ENCODE measurements around the gene NEURL4. TPM values are rescaled to one million over a fixed set of nuclear protein-coding genes. Genes with fewer than 3 reads are reported as not detected.
A peak's percentile ranks its signal among the peaks of the same experiment; 100 is the strongest.

NEURL4 gene
- total and polyA plus RNA-seq, 4 experiments from 2014 or later, result 0.97 to 81.6 (median 38.1) TPM

GRCh38 chr17:7330638-7331015 lies 1.5 kb upstream of the NEURL4 start:
- POLR2A ChIA-PET (ENCODE audit: partially characterized antibody), result interaction anchor here (1.7 to 3.5 kb wide), 9 partner anchors 9 to 356 kb away, joined by 8 to 71 read pairs (median 14); partner anchors contain the start of genes GPS2, PLSCR3, TMEM102 and TMEM256
- Histone ChIP-seq H3K27ac (ENCODE audit: low read depth, low read length) (peak overlapping the region; percentile 82), H3K4me1 (ENCODE audit: insufficient read depth, low read length) (peaks cover 58% of the 10 kb centered on the region), H3K9me3 (ENCODE audit: control insufficient read depth in 1 of 2, low read length in 2 of 2) (no peaks in the 10 kb centered on the region), H3K36me3 (ENCODE audit: insufficient read depth, low read length) (no peaks in the 10 kb centered on the region), H3K4me3 (ENCODE audit: low read length in 2 of 2) (peak overlapping the region; percentile 94 to 99), H3K27me3 (ENCODE audit: insufficient read depth, low read length) (no peaks in the 10 kb centered on the region)
- no peaks in the 10 kb centered on the region for H3K27me3 Mint-ChIP-seq
- intact Hi-C loops (cut with micrococcal nuclease), result no loop called here
- H3K27ac Mint-ChIP-seq, result peak overlapping the region in 4 of 7 donors; percentile 60 to 99 (median 96)
- peaks cover 0 to 4% (median 0%) of the 10 kb centered on the region in 8 donors for H3K9me3 Mint-ChIP-seq
- peaks cover 37 to 70% (median 51%) of the 10 kb centered on the region in 4 donors for H3K4me1 Mint-ChIP-seq
- peaks cover 0 to 8% of the 10 kb centered on the region in 2 donors for H3K36me3 Mint-ChIP-seq
- peak overlapping the region in 6 of 8 donors; percentile 9 to 98 (median 98) for H3K4me3 Mint-ChIP-seq
- CTCF ChIA-PET (ENCODE audit: partially characterized antibody), result interaction anchor here (1.1 kb wide), 1 partner anchor 10 kb away, joined by 3 read pairs; no protein-coding TSS in a partner anchor
- no peak for DNase-seq

- intact Hi-C loops (cut with micrococcal nuclease), result loop anchor here (1.0 to 2.0 kb wide), 7 partner anchors 7 to 154 kb away; partner anchors contain the start of genes EIF5A, GPS2, POLR2A and TMEM256
- H3K27me3 ChIP-seq (ENCODE audit: insufficient read depth, low read length), result no peaks in the 10 kb centered on the region
- DNase-seq, result peak in 4 of 5 donors; percentile 81 to 86 (median 85)
- Mint-ChIP-seq H3K4me1 (peaks cover 32 to 65% (median 46%) of the 10 kb centered on the region in 4 donors), H3K27ac (peak overlapping the region; percentile 93 to 99 (median 98)), H3K4me3 (peak overlapping the region; percentile 97 to 98 (median 98)), H3K36me3 (peaks cover 0 to 8% of the 10 kb centered on the region in 2 donors), H3K9me3 (peaks cover 0 to 4% (median 0%) of the 10 kb centered on the region in 8 donors), H3K27me3 (no peaks in the 10 kb centered on the region)
- no peaks in the 10 kb centered on the region for H3K36me3 ChIP-seq (ENCODE audit: insufficient read depth, low read length)
- ChIA-PET POLR2A (ENCODE audit: partially characterized antibody) (interaction anchor here (0.6 to 3.5 kb wide), 32 partner anchors 9 to 527 kb away, joined by 3 to 71 read pairs (median 6); partner anchors contain the start of genes ACADVL, CD68, CTDNEP1 and DVL2), CTCF (ENCODE audit: partially characterized antibody) (interaction anchor here (0.7 to 1.5 kb wide), 12 partner anchors 10 to 357 kb away, joined by 3 to 15 read pairs (median 4); partner anchors contain the start of gene TP53)
- peak overlapping the region; percentile 82 for H3K27ac ChIP-seq (ENCODE audit: low read depth, low read length)
- peak overlapping the region; percentile 94 to 99 for H3K4me3 ChIP-seq (ENCODE audit: low read length in 2 of 2)
- H3K4me1 ChIP-seq (ENCODE audit: insufficient read depth, low read length), result peaks cover 52% of the 10 kb centered on the region
- no peaks in the 10 kb centered on the region for H3K9me3 ChIP-seq (ENCODE audit: control insufficient read depth in 1 of 2, low read length in 2 of 2)
These were observed 982 bp upstream of the NEURL4 start for GRCh38 chr17:7329997-7330637.

- H3K9me3 ChIP-seq (ENCODE audit: control insufficient read depth in 1 of 2, low read length in 2 of 2), result no peaks in the 10 kb centered on the region
- peaks cover 49% of the 10 kb centered on the region for H3K4me1 ChIP-seq (ENCODE audit: insufficient read depth, low read length)
- ChIA-PET CTCF (ENCODE audit: partially characterized antibody) (interaction anchor here (0.7 to 1.5 kb wide), 12 partner anchors 10 to 358 kb away, joined by 3 to 15 read pairs (median 4); partner anchors contain the start of gene TP53), POLR2A (ENCODE audit: partially characterized antibody) (interaction anchor here (0.6 to 3.5 kb wide), 32 partner anchors 8 to 528 kb away, joined by 3 to 71 read pairs (median 6); partner anchors contain the start of genes ACADVL, CD68, CTDNEP1 and DVL2)
- Mint-ChIP-seq H3K27me3 (no peaks in the 10 kb centered on the region), H3K36me3 (peaks cover 0 to 9% of the 10 kb centered on the region in 2 donors), H3K4me1 (peaks cover 32 to 58% (median 42%) of the 10 kb centered on the region in 4 donors), H3K27ac (peak overlapping the region; percentile 93 to 99 (median 98)), H3K9me3 (peaks cover 0 to 4% (median 0%) of the 10 kb centered on the region in 8 donors), H3K4me3 (peak overlapping the region; percentile 97 to 98 (median 98))
- H3K4me3 ChIP-seq (ENCODE audit: low read length in 2 of 2), result peak overlapping the region; percentile 94 to 99
- no peaks in the 10 kb centered on the region for H3K36me3 ChIP-seq (ENCODE audit: insufficient read depth, low read length)
- H3K27ac ChIP-seq (ENCODE audit: low read depth, low read length), result peak overlapping the region; percentile 82
- intact Hi-C loops (cut with micrococcal nuclease), result loop anchor here (1.0 to 2.0 kb wide), 7 partner anchors 8 to 155 kb away; partner anchors contain the start of genes EIF5A, GPS2, POLR2A and TMEM256
- no peaks in the 10 kb centered on the region for H3K27me3 ChIP-seq (ENCODE audit: insufficient read depth, low read length)
- DNase-seq, result peak; percentile 97 to 99 (median 97)
These were observed 350 bp upstream of the NEURL4 start for GRCh38 chr17:7329374-7329996.

- Mint-ChIP-seq H3K4me1 (peaks cover 30 to 59% (median 41%) of the 10 kb centered on the region in 4 donors), H3K9me3 (peaks cover 0 to 4% (median 0%) of the 10 kb centered on the region in 8 donors), H3K4me3 (peak overlapping the region; percentile 41 to 98 (median 79)), H3K27ac (peak overlapping the region; percentile 60 to 93 (median 80)), H3K36me3 (peaks cover 0 to 19% of the 10 kb centered on the region in 2 donors), H3K27me3 (no peaks in the 10 kb centered on the region)
- ChIA-PET POLR2A (ENCODE audit: partially characterized antibody) (interaction anchor here (1.0 to 6.8 kb wide), 5 partner anchors 9 to 19 kb away, joined by 4 to 71 read pairs (median 44); partner anchors contain the start of genes ACAP1 and GPS2), CTCF (ENCODE audit: partially characterized antibody) (interaction anchor here (1.7 to 6.5 kb wide), 3 partner anchors 8 to 21 kb away, joined by 6 to 115 read pairs (median 31); partner anchors contain the start of gene ACAP1)
- no peak overlapping the region for H3K4me3 ChIP-seq (ENCODE audit: low read length in 2 of 2)
- no peak for DNase-seq
- H3K27me3 ChIP-seq (ENCODE audit: insufficient read depth, low read length), result no peaks in the 10 kb centered on the region
- no peaks in the 10 kb centered on the region for H3K9me3 ChIP-seq (ENCODE audit: control insufficient read depth in 1 of 2, low read length in 2 of 2)
- H3K27ac ChIP-seq (ENCODE audit: low read depth, low read length), result no peak overlapping the region
- intact Hi-C loops (cut with micrococcal nuclease), result loop anchor here (2.0 kb wide), 1 partner anchor 23 kb away; no protein-coding TSS in a partner anchor
- peaks cover 8% of the 10 kb centered on the region for H3K36me3 ChIP-seq (ENCODE audit: insufficient read depth, low read length)
- peaks cover 43% of the 10 kb centered on the region for H3K4me1 ChIP-seq (ENCODE audit: insufficient read depth, low read length)
These were observed 1.1 kb downstream of the NEURL4 start for GRCh38 chr17:7328009-7328408.

- Histone ChIP-seq H3K9me3 (ENCODE audit: control insufficient read depth in 1 of 2, low read length in 2 of 2) (no peaks in the 10 kb centered on the region), H3K4me3 (ENCODE audit: low read length in 2 of 2) (no peak overlapping the region), H3K27me3 (ENCODE audit: insufficient read depth, low read length) (no peaks in the 10 kb centered on the region), H3K27ac (ENCODE audit: low read depth, low read length) (no peak overlapping the region), H3K4me1 (ENCODE audit: insufficient read depth, low read length) (peaks cover 39% of the 10 kb centered on the region), H3K36me3 (ENCODE audit: insufficient read depth, low read length) (peaks cover 13% of the 10 kb centered on the region)
- intact Hi-C loops (cut with micrococcal nuclease), result no loop called here
- ChIA-PET POLR2A (ENCODE audit: partially characterized antibody) (interaction anchor here (1.1 to 6.8 kb wide), 2 partner anchors 10 to 18 kb away, joined by 4 to 61 read pairs; partner anchors contain the start of gene ACAP1), CTCF (ENCODE audit: partially characterized antibody) (interaction anchor here (1.7 to 6.5 kb wide), 3 partner anchors 9 to 22 kb away, joined by 6 to 115 read pairs (median 31); partner anchors contain the start of gene ACAP1)
- peaks cover 0 to 4% (median 0%) of the 10 kb centered on the region in 8 donors for H3K9me3 Mint-ChIP-seq
- no peaks in the 10 kb centered on the region for H3K27me3 Mint-ChIP-seq
- H3K4me1 Mint-ChIP-seq, result peaks cover 26 to 54% (median 36%) of the 10 kb centered on the region in 4 donors
- H3K4me3 Mint-ChIP-seq, result peak overlapping the region in 4 of 8 donors; percentile 42 to 98 (median 54)
- DNase-seq, result no peak
- H3K27ac Mint-ChIP-seq, result peak overlapping the region in 2 of 7 donors; percentile 76 to 93
- H3K36me3 Mint-ChIP-seq, result peaks cover 0 to 19% of the 10 kb centered on the region in 2 donors
These were observed 1.6 kb downstream of the NEURL4 start for GRCh38 chr17:7327501-7327900.

- no peak for DNase-seq
- intact Hi-C loops (cut with micrococcal nuclease), result no loop called here
- peaks cover 15% of the 10 kb centered on the region for H3K36me3 ChIP-seq (ENCODE audit: insufficient read depth, low read length)
- ChIA-PET POLR2A (ENCODE audit: partially characterized antibody) (interaction anchor here (1.1 to 6.8 kb wide), 3 partner anchors 11 to 17 kb away, joined by 4 to 61 read pairs (median 6); partner anchors contain the start of genes ACAP1 and GPS2), CTCF (ENCODE audit: partially characterized antibody) (interaction anchor here (0.9 to 6.5 kb wide), 4 partner anchors 9 to 29 kb away, joined by 3 to 115 read pairs (median 18); partner anchors contain the start of gene ACAP1)
- Mint-ChIP-seq H3K27ac (peak overlapping the region in 1 of 7 donors; percentile 93), H3K4me1 (peaks cover 22 to 49% (median 32%) of the 10 kb centered on the region in 4 donors), H3K4me3 (no peak overlapping the region), H3K36me3 (peaks cover 0 to 22% of the 10 kb centered on the region in 2 donors), H3K9me3 (peaks cover 0 to 4% (median 0%) of the 10 kb centered on the region in 8 donors), H3K27me3 (no peaks in the 10 kb centered on the region)
- H3K27me3 ChIP-seq (ENCODE audit: insufficient read depth, low read length), result no peaks in the 10 kb centered on the region
- no peak overlapping the region for H3K4me3 ChIP-seq (ENCODE audit: low read length in 2 of 2)
- peaks cover 34% of the 10 kb centered on the region for H3K4me1 ChIP-seq (ENCODE audit: insufficient read depth, low read length)
- H3K9me3 ChIP-seq (ENCODE audit: control insufficient read depth in 1 of 2, low read length in 2 of 2), result no peaks in the 10 kb centered on the region
- no peak overlapping the region for H3K27ac ChIP-seq (ENCODE audit: low read depth, low read length)
These were observed 2.1 kb downstream of the NEURL4 start for GRCh38 chr17:7327056-7327455.

All from CD4-positive, alpha-beta memory T cell (primary cell).